HL-60 (cell line): ENCODE data around the gene PDE6D.
A peak's percentile ranks its signal among the peaks of the same experiment; 100 is the strongest.

ENCODE experiments used
- SPI1 ChIP-seq: IDR thresholded peaks from 2 replicates; pipeline ENCODE4 v1.6.1; 2012; ENCODE audit warnings: low read depth, mild to moderate bottlenecking, borderline replicate concordance
- TF ChIP-seq, protein P1 (sequence below): IDR thresholded peaks from 2 replicates; pipeline ENCODE4 v1.6.1; 2012; ENCODE audit warnings: low read depth; ENCODE audit not compliant: insufficient replicate concordance
- TF ChIP-seq, protein P2 (sequence below): IDR thresholded peaks from one replicate; pipeline ENCODE4 v1.5.1; 2011; ENCODE audit warnings: low read length, control low read depth, inconsistent platforms; ENCODE audit not compliant: insufficient read depth

DNA sequence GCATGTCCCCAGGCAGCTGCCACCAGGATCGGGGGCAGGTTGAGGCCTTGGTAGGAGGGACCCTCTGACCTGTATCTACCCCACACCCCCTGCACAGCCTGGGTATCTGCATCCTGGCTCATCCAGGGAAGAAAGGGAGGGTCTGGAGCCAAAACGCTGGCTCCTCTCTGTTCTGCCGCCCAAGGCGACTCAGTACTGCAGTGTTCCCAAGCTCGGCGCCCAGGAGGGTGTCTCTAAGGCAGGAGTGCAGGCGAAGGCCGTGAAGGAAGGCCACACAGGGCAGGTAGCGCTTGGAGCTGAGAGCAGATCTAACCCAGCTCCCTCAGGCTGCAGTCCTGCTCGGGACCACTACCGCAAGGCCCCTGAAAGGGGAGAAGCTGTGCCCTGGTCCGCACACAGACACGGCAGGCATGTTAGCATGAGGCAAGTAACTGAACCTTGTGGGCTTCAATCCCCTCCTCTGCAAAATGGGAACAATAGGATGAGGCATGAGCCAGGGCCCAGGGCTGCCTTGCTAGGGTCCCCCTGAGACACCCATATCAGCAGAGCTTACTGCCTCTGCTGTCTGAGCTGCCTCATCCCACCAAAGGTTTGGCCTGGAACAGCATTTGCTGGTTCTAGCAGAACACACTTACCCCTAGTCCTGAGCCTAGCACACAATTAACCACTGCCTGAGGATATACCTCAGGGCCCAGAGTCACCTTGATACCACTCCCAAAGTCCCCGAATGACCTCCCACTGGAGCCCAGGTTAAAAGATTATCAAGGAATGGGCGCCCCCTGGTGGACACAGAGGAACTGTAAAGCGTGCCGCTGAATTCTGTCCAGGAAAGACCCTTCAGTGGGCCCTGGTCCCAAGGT is 66.2 kb downstream of the PDE6D start:
- TF ChIP-seq, protein P1, sequence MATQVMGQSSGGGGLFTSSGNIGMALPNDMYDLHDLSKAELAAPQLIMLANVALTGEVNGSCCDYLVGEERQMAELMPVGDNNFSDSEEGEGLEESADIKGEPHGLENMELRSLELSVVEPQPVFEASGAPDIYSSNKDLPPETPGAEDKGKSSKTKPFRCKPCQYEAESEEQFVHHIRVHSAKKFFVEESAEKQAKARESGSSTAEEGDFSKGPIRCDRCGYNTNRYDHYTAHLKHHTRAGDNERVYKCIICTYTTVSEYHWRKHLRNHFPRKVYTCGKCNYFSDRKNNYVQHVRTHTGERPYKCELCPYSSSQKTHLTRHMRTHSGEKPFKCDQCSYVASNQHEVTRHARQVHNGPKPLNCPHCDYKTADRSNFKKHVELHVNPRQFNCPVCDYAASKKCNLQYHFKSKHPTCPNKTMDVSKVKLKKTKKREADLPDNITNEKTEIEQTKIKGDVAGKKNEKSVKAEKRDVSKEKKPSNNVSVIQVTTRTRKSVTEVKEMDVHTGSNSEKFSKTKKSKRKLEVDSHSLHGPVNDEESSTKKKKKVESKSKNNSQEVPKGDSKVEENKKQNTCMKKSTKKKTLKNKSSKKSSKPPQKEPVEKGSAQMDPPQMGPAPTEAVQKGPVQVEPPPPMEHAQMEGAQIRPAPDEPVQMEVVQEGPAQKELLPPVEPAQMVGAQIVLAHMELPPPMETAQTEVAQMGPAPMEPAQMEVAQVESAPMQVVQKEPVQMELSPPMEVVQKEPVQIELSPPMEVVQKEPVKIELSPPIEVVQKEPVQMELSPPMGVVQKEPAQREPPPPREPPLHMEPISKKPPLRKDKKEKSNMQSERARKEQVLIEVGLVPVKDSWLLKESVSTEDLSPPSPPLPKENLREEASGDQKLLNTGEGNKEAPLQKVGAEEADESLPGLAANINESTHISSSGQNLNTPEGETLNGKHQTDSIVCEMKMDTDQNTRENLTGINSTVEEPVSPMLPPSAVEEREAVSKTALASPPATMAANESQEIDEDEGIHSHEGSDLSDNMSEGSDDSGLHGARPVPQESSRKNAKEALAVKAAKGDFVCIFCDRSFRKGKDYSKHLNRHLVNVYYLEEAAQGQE, result no peak
- TF ChIP-seq, protein P2, sequence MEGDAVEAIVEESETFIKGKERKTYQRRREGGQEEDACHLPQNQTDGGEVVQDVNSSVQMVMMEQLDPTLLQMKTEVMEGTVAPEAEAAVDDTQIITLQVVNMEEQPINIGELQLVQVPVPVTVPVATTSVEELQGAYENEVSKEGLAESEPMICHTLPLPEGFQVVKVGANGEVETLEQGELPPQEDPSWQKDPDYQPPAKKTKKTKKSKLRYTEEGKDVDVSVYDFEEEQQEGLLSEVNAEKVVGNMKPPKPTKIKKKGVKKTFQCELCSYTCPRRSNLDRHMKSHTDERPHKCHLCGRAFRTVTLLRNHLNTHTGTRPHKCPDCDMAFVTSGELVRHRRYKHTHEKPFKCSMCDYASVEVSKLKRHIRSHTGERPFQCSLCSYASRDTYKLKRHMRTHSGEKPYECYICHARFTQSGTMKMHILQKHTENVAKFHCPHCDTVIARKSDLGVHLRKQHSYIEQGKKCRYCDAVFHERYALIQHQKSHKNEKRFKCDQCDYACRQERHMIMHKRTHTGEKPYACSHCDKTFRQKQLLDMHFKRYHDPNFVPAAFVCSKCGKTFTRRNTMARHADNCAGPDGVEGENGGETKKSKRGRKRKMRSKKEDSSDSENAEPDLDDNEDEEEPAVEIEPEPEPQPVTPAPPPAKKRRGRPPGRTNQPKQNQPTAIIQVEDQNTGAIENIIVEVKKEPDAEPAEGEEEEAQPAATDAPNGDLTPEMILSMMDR, result peak; percentile 64
- TF ChIP-seq SPI1, result peak; percentile 8; the same call in 1 of the 2 replicates
